ENCODE measurements around the gene SLC25A45.

Gene SLC25A45

GRCh38 chr11:65384301-65384889, 1.9 kb upstream of the SLC25A45 start:
- no peak for DNase-seq

- no peak for DNase-seq
Measured at GRCh38 chr11:65383778-65384177, 1.3 kb upstream of the SLC25A45 start.

- no peak for DNase-seq
Measured at GRCh38 chr11:65382804-65383368, 440 bp upstream of the SLC25A45 start.

- DNase-seq, result no peak
Measured at GRCh38 chr11:65381716-65382032, 772 bp downstream of the SLC25A45 start.

- no peak for DNase-seq
Measured at GRCh38 chr11:65380460-65381119, 1.9 kb downstream of the SLC25A45 start.

GRCh38 chr11:65379698-65380459, 2.6 kb downstream of the SLC25A45 start:
- DNase-seq, result no peak

GRCh38 chr11:65378928-65379638, 3.4 kb downstream of the SLC25A45 start:
- no peak for DNase-seq

GRCh38 chr11:65378208-65378927, 4.1 kb downstream of the SLC25A45 start:
- no peak for DNase-seq

GRCh38 chr11:65377777-65378176, 4.7 kb downstream of the SLC25A45 start:
- no peak for DNase-seq

- no peak for DNase-seq
Measured at GRCh38 chr11:65377036-65377435, 5.4 kb downstream of the SLC25A45 start.

- DNase-seq, result no peak
Measured at GRCh38 chr11:65376138-65376713, 6.2 kb downstream of the SLC25A45 start.

- no peak for DNase-seq
Measured at GRCh38 chr11:65375012-65375411, 7.4 kb downstream of the SLC25A45 start.

- no peak for DNase-seq
Measured at GRCh38 chr11:65373839-65374580, 8.4 kb downstream of the SLC25A45 start.

GRCh38 chr11:65370659-65371049, 11.8 kb downstream of the SLC25A45 start:
- DNase-seq, result no peak

- no peak for DNase-seq
Measured at GRCh38 chr11:65366340-65366773, 16.1 kb downstream of the SLC25A45 start.

GRCh38 chr11:65363770-65364169, 18.7 kb downstream of the SLC25A45 start:
- DNase-seq, result no peak

- no peak for DNase-seq
Measured at GRCh38 chr11:65362966-65363365, 19.5 kb downstream of the SLC25A45 start.

GRCh38 chr11:65362320-65362931, 20.0 kb downstream of the SLC25A45 start:
- DNase-seq, result no peak

GRCh38 chr11:65357856-65358356, 24.5 kb downstream of the SLC25A45 start:
- no peak for DNase-seq

- no peak for DNase-seq
Measured at GRCh38 chr11:65356394-65356972, 26.0 kb downstream of the SLC25A45 start.

All from activated T-cell treated with anti-CD3 and anti-CD28 coated beads, Interleukin-2, amount 50 U/mL, for 1 hour (primary cell).